Measurements from ENCODE around the gene BRF1. TPM values are rescaled to one million over a fixed set of nuclear protein-coding genes. Genes with fewer than 3 reads are reported as not detected.

The BRF1 gene
- polyA plus RNA-seq, 3 donors, result 28.0 to 30.7 (median 30.5) TPM

- no peak for DNase-seq (ENCODE audit: low read depth in 3 of 3, low spot score in 2 of 3)
These were observed 100.2 kb downstream of the BRF1 start for GRCh38 chr14:105200641-105201040.

GRCh38 chr14:105200074-105200473 is 100.7 kb downstream of the BRF1 start:
- no peak for DNase-seq (ENCODE audit: low read depth in 3 of 3, low spot score in 2 of 3)

- no peak for DNase-seq (ENCODE audit: low read depth in 3 of 3, low spot score in 2 of 3)
These were observed 101.7 kb downstream of the BRF1 start for GRCh38 chr14:105199093-105199492.

GRCh38 chr14:105198588-105198987 is 102.2 kb downstream of the BRF1 start:
- DNase-seq (ENCODE audit: low read depth in 3 of 3, low spot score in 2 of 3), result no peak

GRCh38 chr14:105197211-105197641 is 103.6 kb downstream of the BRF1 start:
- no peak for DNase-seq (ENCODE audit: low read depth in 3 of 3, low spot score in 2 of 3)

GRCh38 chr14:105196265-105196960 is 104.4 kb downstream of the BRF1 start:
- no peak for DNase-seq (ENCODE audit: low read depth in 3 of 3, low spot score in 2 of 3)

GRCh38 chr14:105195522-105196264 is 105.1 kb downstream of the BRF1 start:
- DNase-seq (ENCODE audit: low read depth in 3 of 3, low spot score in 2 of 3), result no peak

GRCh38 chr14:105195051-105195450 is 105.8 kb downstream of the BRF1 start:
- no peak for DNase-seq (ENCODE audit: low read depth in 3 of 3, low spot score in 2 of 3)

- DNase-seq (ENCODE audit: low read depth in 3 of 3, low spot score in 2 of 3), result no peak
These were observed 106.7 kb downstream of the BRF1 start for GRCh38 chr14:105193916-105194782.

GRCh38 chr14:105192866-105193731 is 107.7 kb downstream of the BRF1 start:
- DNase-seq (ENCODE audit: low read depth in 3 of 3, low spot score in 2 of 3), result no peak

- DNase-seq (ENCODE audit: low read depth in 3 of 3, low spot score in 2 of 3), result no peak
These were observed 112.8 kb downstream of the BRF1 start for GRCh38 chr14:105187935-105188524.

- no peak for DNase-seq (ENCODE audit: low read depth in 3 of 3, low spot score in 2 of 3)
These were observed 113.7 kb downstream of the BRF1 start for GRCh38 chr14:105187116-105187515.

GRCh38 chr14:105185973-105186372 is 114.8 kb downstream of the BRF1 start:
- no peak for DNase-seq (ENCODE audit: low read depth in 3 of 3, low spot score in 2 of 3)

- no peak for DNase-seq (ENCODE audit: low read depth in 3 of 3, low spot score in 2 of 3)
These were observed 115.8 kb downstream of the BRF1 start for GRCh38 chr14:105185001-105185400.

- DNase-seq (ENCODE audit: low read depth in 3 of 3, low spot score in 2 of 3), result no peak
These were observed 116.3 kb downstream of the BRF1 start for GRCh38 chr14:105184461-105184860.

- no peak for DNase-seq (ENCODE audit: low read depth in 3 of 3, low spot score in 2 of 3)
These were observed 118.3 kb downstream of the BRF1 start for GRCh38 chr14:105182296-105183020.

GRCh38 chr14:105181549-105182295 is 119.1 kb downstream of the BRF1 start:
- no peak for DNase-seq (ENCODE audit: low read depth in 3 of 3, low spot score in 2 of 3)

All from right renal cortex interstitium (tissue), 3 donors.